NCI-H2107 treated with DMSO at 0.1 percent for 48 hours (cell line): ENCODE results near the gene SFXN3.

Source experiments
- DNase-seq: peaks from one replicate; lab custom pipeline; 2025; ENCODE audit not compliant: unreplicated experiment; lab: John Stamatoyannopoulos, UW

SFXN3 gene

GRCh38 chr10:101031128-101031795 lies at the start of gene SFXN3, which contains the start of gene PDZD7:
SFXN3 (plus strand) TSS chr10:101031234; CDS start chr10:101034695, 3,461 bp downstream.
PDZD7 (minus strand) TSS chr10:101031129; CDS start chr10:101030219, 910 bp downstream.
- peak; percentile 64 for DNase-seq

- DNase-seq, result no peak
Measured at GRCh38 chr10:100982916-100983830, 47.9 kb upstream of the SFXN3 start.

- DNase-seq, result no peak
Measured at GRCh38 chr10:100983868-100984671, 47.0 kb upstream of the SFXN3 start.

- no peak for DNase-seq
Measured at GRCh38 chr10:100984672-100985177, 46.3 kb upstream of the SFXN3 start.

GRCh38 chr10:100985336-100985735 lies 45.7 kb upstream of the SFXN3 start:
- DNase-seq, result no peak

- no peak for DNase-seq
Measured at GRCh38 chr10:100986623-100986951, 44.4 kb upstream of the SFXN3 start.

- DNase-seq, result peak; percentile 26
Measured at GRCh38 chr10:100986952-100987684, 43.9 kb upstream of the SFXN3 start, which contains the start of the genes MRPL43 and TWNK. MRPL43 (minus strand) TSS chr10:100987497; CDS start chr10:100987443, 54 bp downstream. TWNK (plus strand) TSS chr10:100987543; CDS start chr10:100988211, 668 bp downstream.

GRCh38 chr10:100987685-100988049 lies 43.4 kb upstream of the SFXN3 start:
- no peak for DNase-seq

- no peak for DNase-seq
Measured at GRCh38 chr10:100988166-100988565, 42.9 kb upstream of the SFXN3 start.

GRCh38 chr10:100989088-100989487 lies 41.9 kb upstream of the SFXN3 start:
- no peak for DNase-seq

GRCh38 chr10:100993986-100994708 lies 36.9 kb upstream of the SFXN3 start:
- DNase-seq, result peak; percentile 15

GRCh38 chr10:100995181-100995580 lies 35.9 kb upstream of the SFXN3 start:
- DNase-seq, result no peak

- DNase-seq, result no peak
Measured at GRCh38 chr10:100996678-100997359, 34.2 kb upstream of the SFXN3 start.

GRCh38 chr10:100997360-100998182 lies 33.5 kb upstream of the SFXN3 start:
- no peak for DNase-seq

GRCh38 chr10:100998183-100998990 lies 32.6 kb upstream of the SFXN3 start:
- DNase-seq, result peak; percentile 46

GRCh38 chr10:100998991-100999741 lies 31.9 kb upstream of the SFXN3 start:
- DNase-seq, result no peak

GRCh38 chr10:100999742-101000126 lies 31.3 kb upstream of the SFXN3 start, which contains the start of gene LZTS2:
LZTS2 (plus strand) TSS chr10:100999808; CDS start chr10:101002539, 2,731 bp downstream.
- no peak for DNase-seq
